ENCODE data around the gene PKP4.

PKP4 gene

DNA sequence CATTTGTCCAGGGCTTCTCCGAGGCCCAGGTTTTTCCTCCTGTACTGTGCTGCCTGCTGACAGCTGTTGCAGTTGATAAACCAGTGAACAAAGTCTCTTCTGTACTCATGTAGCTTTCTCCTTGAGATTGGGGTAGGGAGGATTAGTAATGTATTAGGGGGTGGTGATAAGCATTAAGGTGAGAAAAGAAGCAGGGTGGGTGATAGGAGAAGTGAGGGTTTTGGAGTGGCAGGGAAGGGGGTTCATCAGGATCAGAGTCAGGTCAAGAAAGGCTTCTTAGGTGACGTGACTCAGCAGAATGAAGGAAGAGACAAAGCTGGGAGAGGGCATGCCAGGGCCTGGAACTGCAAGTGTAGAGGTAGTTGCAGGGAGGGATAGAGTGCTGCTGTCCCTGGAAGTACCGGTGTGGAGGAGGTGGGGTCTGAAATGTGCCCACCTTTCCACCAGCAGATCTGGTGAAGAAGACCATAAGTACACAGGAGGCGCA is 48.7 kb downstream of the PKP4 start:
- Histone ChIP-seq H3K4me2 (ENCODE audit: insufficient read depth, low read length) (no peak overlapping the region), H3K9me3 (ENCODE audit: insufficient read depth, low read length, severe bottlenecking) (no peaks in the 10 kb centered on the region), H3K27me3 (ENCODE audit: insufficient read depth, low read length, poor library complexity) (no peaks in the 10 kb centered on the region), H3K36me3 (ENCODE audit: insufficient read depth, low read length) (no peaks in the 10 kb centered on the region), H3K4me3 (ENCODE audit: low read depth in 1 of 2, low read length in 2 of 2) (no peak overlapping the region), H3K9ac (ENCODE audit: low read depth, low read length) (no peak overlapping the region), H3K27ac (ENCODE audit: low read length) (no peak overlapping the region), H3K79me2 (ENCODE audit: insufficient read depth, low read length) (peaks cover 15% of the 10 kb centered on the region), H3K4me1 (ENCODE audit: insufficient read depth, low read length) (no peaks in the 10 kb centered on the region), H2AFZ (ENCODE audit: low read depth, low read length) (no peak overlapping the region), H4K20me1 (ENCODE audit: insufficient read depth, low read length) (peaks cover 19% of the 10 kb centered on the region; the same call in 1 of the 2 replicates)
- no peak for TF ChIP-seq CTCF (IDR thresholded peaks at IDR 0.05; ENCODE audit: borderline replicate concordance, extremely low read depth, low read length, poor library complexity, severe bottlenecking)
- TF ChIP-seq EZH2 (IDR thresholded peaks at IDR 0.05; ENCODE audit: borderline replicate concordance, low read depth, low read length, severe bottlenecking): no peak
- no peak for ATAC-seq (ENCODE audit: insufficient read depth, low read depth)
- DNase-seq: no peak

DNA sequence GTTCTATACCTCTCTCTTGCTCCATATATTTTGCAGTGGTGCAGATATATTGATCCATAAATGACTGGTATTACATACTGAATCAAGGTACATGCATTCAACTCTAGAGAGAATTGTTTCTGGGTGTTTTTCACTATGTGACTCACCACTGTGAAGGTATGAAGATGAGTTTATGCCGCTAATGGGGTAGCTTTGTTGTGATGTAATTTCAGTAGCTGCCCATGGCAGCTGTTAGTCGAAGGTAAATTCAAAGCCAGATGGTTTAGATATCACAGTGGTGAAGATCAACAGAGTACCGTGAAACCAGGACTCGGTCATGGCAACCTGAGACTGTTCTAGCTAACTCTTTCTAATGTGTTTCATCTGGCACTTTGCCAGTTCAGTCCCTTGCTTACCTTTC is 50.4 kb downstream of the PKP4 start:
- Histone ChIP-seq H2AFZ (ENCODE audit: low read depth, low read length) (no peak overlapping the region), H3K27ac (ENCODE audit: low read length) (no peak overlapping the region), H3K4me1 (ENCODE audit: insufficient read depth, low read length) (no peaks in the 10 kb centered on the region), H3K36me3 (ENCODE audit: insufficient read depth, low read length) (no peaks in the 10 kb centered on the region), H4K20me1 (ENCODE audit: insufficient read depth, low read length) (peaks cover 24% of the 10 kb centered on the region; the same call in 1 of the 2 replicates), H3K9ac (ENCODE audit: low read depth, low read length) (no peak overlapping the region), H3K79me2 (ENCODE audit: insufficient read depth, low read length) (peaks cover 15% of the 10 kb centered on the region), H3K9me3 (ENCODE audit: insufficient read depth, low read length, severe bottlenecking) (no peaks in the 10 kb centered on the region), H3K27me3 (ENCODE audit: insufficient read depth, low read length, poor library complexity) (no peaks in the 10 kb centered on the region), H3K4me3 (ENCODE audit: low read depth in 1 of 2, low read length in 2 of 2) (no peak overlapping the region), H3K4me2 (ENCODE audit: insufficient read depth, low read length) (no peak overlapping the region)
- ATAC-seq (ENCODE audit: insufficient read depth, low read depth): no peak
- no peak for DNase-seq
- TF ChIP-seq EZH2 (IDR thresholded peaks at IDR 0.05; ENCODE audit: borderline replicate concordance, low read depth, low read length, severe bottlenecking): no peak
- TF ChIP-seq CTCF (IDR thresholded peaks at IDR 0.05; ENCODE audit: borderline replicate concordance, extremely low read depth, low read length, poor library complexity, severe bottlenecking): no peak

GRCh38 chr2:158507679-158508078 is 50.9 kb downstream of the PKP4 start:
- H3K36me3 ChIP-seq (ENCODE audit: insufficient read depth, low read length): no peaks in the 10 kb centered on the region
- no peaks in the 10 kb centered on the region for H3K27me3 ChIP-seq (ENCODE audit: insufficient read depth, low read length, poor library complexity)
- peaks cover 21% of the 10 kb centered on the region; the same call in 1 of the 2 replicates for H4K20me1 ChIP-seq (ENCODE audit: insufficient read depth, low read length)
- TF ChIP-seq EZH2 (IDR thresholded peaks at IDR 0.05; ENCODE audit: borderline replicate concordance, low read depth, low read length, severe bottlenecking): no peak
- TF ChIP-seq CTCF (IDR thresholded peaks at IDR 0.05; ENCODE audit: borderline replicate concordance, extremely low read depth, low read length, poor library complexity, severe bottlenecking): no peak
- H3K79me2 ChIP-seq (ENCODE audit: insufficient read depth, low read length): peaks cover 15% of the 10 kb centered on the region
- ATAC-seq (ENCODE audit: insufficient read depth, low read depth) (no peak), DNase-seq (no peak)
- H3K4me1 ChIP-seq (ENCODE audit: insufficient read depth, low read length): no peaks in the 10 kb centered on the region
- H3K27ac ChIP-seq (ENCODE audit: low read length): no peak overlapping the region
- H3K4me2 ChIP-seq (ENCODE audit: insufficient read depth, low read length): no peak overlapping the region
- H3K9me3 ChIP-seq (ENCODE audit: insufficient read depth, low read length, severe bottlenecking): no peaks in the 10 kb centered on the region
- H3K4me3 ChIP-seq (ENCODE audit: low read depth in 1 of 2, low read length in 2 of 2): no peak overlapping the region
- no peak overlapping the region for H3K9ac ChIP-seq (ENCODE audit: low read depth, low read length)
- H2AFZ ChIP-seq (ENCODE audit: low read depth, low read length): no peak overlapping the region
